PFSK-1 (cell line): ENCODE results near the gene ZNF716.

ENCODE experiments used
- FOXP2 ChIP-seq: optimal IDR thresholded peaks from 2 replicates; pipeline ENCODE3; 2011; ENCODE audit warnings: borderline replicate concordance, control low read depth, inconsistent platforms; ENCODE audit not compliant: insufficient read depth; ENCODE audit errors: extremely low read length, extremely low read depth
- POLR2AphosphoS5 ChIP-seq: IDR thresholded peaks from 2 replicates; pipeline ENCODE4 v1.6.1; 2012; ENCODE audit warnings: low read depth, mild to moderate bottlenecking, control low read depth, low read length, moderate library complexity
- REST ChIP-seq, 2 experiments: IDR thresholded peaks; 2 replicates each; pipeline versions ENCODE4 v1.6.1 to v1.8.0; 2011 to 2012; ENCODE audit warnings: low read depth in 2 of 2, low read length in 2 of 2, control low read depth in 1 of 2, inconsistent platforms in 1 of 2, mild to moderate bottlenecking in 1 of 2, moderate library complexity in 1 of 2; ENCODE audit not compliant: insufficient read depth in 1 of 2
- SIN3A ChIP-seq: IDR thresholded peaks from 2 replicates; pipeline ENCODE4 v1.6.1; 2012; ENCODE audit warnings: mild to moderate bottlenecking, low read length, moderate library complexity, borderline replicate concordance; ENCODE audit not compliant: insufficient read depth
- TAF1 ChIP-seq: IDR thresholded peaks from 2 replicates; pipeline ENCODE4 v1.6.1; 2012; ENCODE audit warnings: low read length, control low read depth, borderline replicate concordance; ENCODE audit not compliant: insufficient read depth

ZNF716 gene

GRCh38 chr7:57417736-57418135, 32.2 kb upstream of the ZNF716 start:
- TF ChIP-seq REST (IDR thresholded peaks at IDR 0.05; ENCODE audit: insufficient read depth in 1 of 2, low read depth in 2 of 2, low read length in 2 of 2) (peak in 1 of 2 experiments; percentile 57; a peak in 1 of 4 replicates), POLR2AphosphoS5 (no peak)

- TF ChIP-seq SIN3A = no peak
- TF ChIP-seq TAF1 = no peak
- no peak for TF ChIP-seq REST (IDR thresholded peaks at IDR 0.05; ENCODE audit: insufficient read depth in 1 of 2, low read depth in 2 of 2, low read length in 2 of 2)
- no peak for TF ChIP-seq POLR2AphosphoS5
- TF ChIP-seq FOXP2 = no peak
Observed at GRCh38 chr7:57423768-57424167, 26.2 kb upstream of the ZNF716 start.

GRCh38 chr7:57424515-57425238, 25.3 kb upstream of the ZNF716 start:
- no peak for TF ChIP-seq TAF1

GRCh38 chr7:57425239-57425944, 24.6 kb upstream of the ZNF716 start:
- no peak for TF ChIP-seq SIN3A
- TF ChIP-seq TAF1 = no peak

GRCh38 chr7:57425969-57426628, 23.9 kb upstream of the ZNF716 start:
- TF ChIP-seq POLR2AphosphoS5 (no peak), TAF1 (no peak), SIN3A (no peak), FOXP2 (no peak), REST (IDR thresholded peaks at IDR 0.05; ENCODE audit: insufficient read depth in 1 of 2, low read depth in 2 of 2, low read length in 2 of 2) (no peak)

- TF ChIP-seq POLR2AphosphoS5 = no peak
- no peak for TF ChIP-seq REST (IDR thresholded peaks at IDR 0.05; ENCODE audit: insufficient read depth in 1 of 2, low read depth in 2 of 2, low read length in 2 of 2)
- TF ChIP-seq FOXP2 = no peak
- no peak for TF ChIP-seq SIN3A
- no peak for TF ChIP-seq TAF1
Observed at GRCh38 chr7:57426629-57427003, 23.4 kb upstream of the ZNF716 start.
